Measurements from ENCODE around the gene RPS6KA2. TPM values are rescaled to one million over a fixed set of nuclear protein-coding genes. Genes with fewer than 3 reads are reported as not detected.

RPS6KA2 gene
- total RNA-seq, 1 experiment from 2014 or later = 4.1 TPM

- intact Hi-C loops (cut with micrococcal nuclease; ENCODE audit: unreplicated experiment) (no loop called here), in situ Hi-C loops (cut with HindIII; ENCODE audit: low pct_unique_long_range_greater_than_20kb, low sequenced_read_pairs) (no loop called here)
- no TSS peak for BruUV-seq (replicated peaks)
- TF ChIP-seq TCF7L2 (IDR thresholded peaks at IDR 0.05; ENCODE audit: low read depth, low read length) = no peak
- no peak for TF ChIP-seq CTCF (IDR thresholded peaks at IDR 0.05)
- TF ChIP-seq SIN3A (IDR thresholded peaks at IDR 0.05; ENCODE audit: borderline replicate concordance, insufficient read depth, low read depth, low read length) = no peak
- TF ChIP-seq REST (IDR thresholded peaks at IDR 0.05; ENCODE audit: insufficient read depth in 1 of 2, low read depth in 2 of 2, low read length in 1 of 2) = no peak
- no peak for TF ChIP-seq POLR2AphosphoS5 (IDR thresholded peaks at IDR 0.05; ENCODE audit: low read depth, low read length)
- Histone ChIP-seq H3K27me3 (ENCODE audit: control insufficient read depth, insufficient read depth, low read length) (no peaks in the 10 kb centered on the region), H3K9me3 (ENCODE audit: control insufficient read depth, insufficient read depth, low read depth, low read length) (no peaks in the 10 kb centered on the region), H3K27ac (ENCODE audit: low read length) (no peak overlapping the region), H3K4me1 (ENCODE audit: control insufficient read depth, insufficient read depth, low read length) (no peaks in the 10 kb centered on the region), H3K4me3 (ENCODE audit: low read depth in 2 of 2, low read length in 2 of 2) (no peak overlapping the region), H3K36me3 (ENCODE audit: control insufficient read depth, insufficient read depth, low read length) (no peaks in the 10 kb centered on the region)
- ATAC-seq = no peak
- ChIA-PET POLR2A (interaction anchor here (0.6 kb wide), 1 partner anchor 13 kb away, joined by 5 read pairs; no protein-coding TSS in a partner anchor), CTCF (no interaction called here)
- no peak for DNase-seq (ENCODE audit: low read depth, low spot score)
Observed at GRCh38 chr6:166508726-166509125, 118.3 kb downstream of the RPS6KA2 start.

- ChIA-PET POLR2A (interaction anchor here (0.6 kb wide), 1 partner anchor 12 kb away, joined by 5 read pairs; no protein-coding TSS in a partner anchor), CTCF (no interaction called here)
- H3K27me3 ChIP-seq (ENCODE audit: control insufficient read depth, insufficient read depth, low read length) = no peaks in the 10 kb centered on the region
- H3K4me3 ChIP-seq (ENCODE audit: low read depth in 2 of 2, low read length in 2 of 2) = no peak overlapping the region
- BruUV-seq (replicated peaks) = no TSS peak
- H3K27ac ChIP-seq (ENCODE audit: low read length) = no peak overlapping the region
- DNase-seq (ENCODE audit: low read depth, low spot score) = no peak
- no peaks in the 10 kb centered on the region for H3K36me3 ChIP-seq (ENCODE audit: control insufficient read depth, insufficient read depth, low read length)
- ATAC-seq = no peak
- intact Hi-C loops (cut with micrococcal nuclease; ENCODE audit: unreplicated experiment) = no loop called here
- in situ Hi-C loops (cut with HindIII; ENCODE audit: low pct_unique_long_range_greater_than_20kb, low sequenced_read_pairs) = no loop called here
- no peak for TF ChIP-seq SIN3A (IDR thresholded peaks at IDR 0.05; ENCODE audit: borderline replicate concordance, insufficient read depth, low read depth, low read length)
- TF ChIP-seq TCF7L2 (IDR thresholded peaks at IDR 0.05; ENCODE audit: low read depth, low read length) = no peak
- no peak for TF ChIP-seq REST (IDR thresholded peaks at IDR 0.05; ENCODE audit: insufficient read depth in 1 of 2, low read depth in 2 of 2, low read length in 1 of 2)
- no peak for TF ChIP-seq POLR2AphosphoS5 (IDR thresholded peaks at IDR 0.05; ENCODE audit: low read depth, low read length)
- TF ChIP-seq CTCF (IDR thresholded peaks at IDR 0.05) = no peak
- H3K9me3 ChIP-seq (ENCODE audit: control insufficient read depth, insufficient read depth, low read depth, low read length) = no peaks in the 10 kb centered on the region
- no peaks in the 10 kb centered on the region for H3K4me1 ChIP-seq (ENCODE audit: control insufficient read depth, insufficient read depth, low read length)
Observed at GRCh38 chr6:166507809-166508564, 119.1 kb downstream of the RPS6KA2 start.

All from Panc1 (cell line).